SK-N-SH treated with all-trans-retinoic acid at 6 μM for 48 hours (cell line): ENCODE data around the gene TMEM25.

Experiments
- ATAC-seq: fragments of 200-7000 bp; cut with Tn5 transposase; 3 replicates; pipeline ENCODE4 v1.9.1; 2020; ENCODE audit warnings: mild to moderate bottlenecking, moderate library complexity
- ARNTL ChIP-seq: fragments of 450-650 bp; formaldehyde crosslinking; IDR thresholded peaks from 2 replicates; pipeline ENCODE4 v1.5.0; 2020; ENCODE audit warnings: low read depth, mild to moderate bottlenecking, moderate library complexity, borderline replicate concordance
- BACH2 ChIP-seq: fragments of 250-450 bp; sonication (Bioruptor Pico); IDR thresholded peaks from 2 replicates; pipeline ENCODE4 v1.9.0; 2021; ENCODE audit warnings: mild to moderate bottlenecking, borderline replicate concordance
- CSDC2 ChIP-seq: fragments of 250-450 bp; sonication (Bioruptor Pico); IDR thresholded peaks from 2 replicates; pipeline ENCODE4 v1.5.0; 2020; ENCODE audit warnings: mild to moderate bottlenecking, moderate library complexity
- GLIS3 ChIP-seq: fragments of 250-450 bp; sonication (Bioruptor Pico); IDR thresholded peaks from 2 replicates; pipeline ENCODE4 v1.5.0; 2020; ENCODE audit warnings: mild to moderate bottlenecking, moderate library complexity
- ISL1 ChIP-seq: fragments of 250-450 bp; sonication (Bioruptor Pico); IDR thresholded peaks from 2 replicates; pipeline ENCODE4 v2.1.2; 2022; ENCODE audit warnings: mild to moderate bottlenecking, moderate library complexity
- OSR1 ChIP-seq: fragments of 250-450 bp; sonication (Bioruptor Pico); IDR thresholded peaks from 2 replicates; pipeline ENCODE4 v1.8.0; 2022; ENCODE audit warnings: moderate library complexity, mild to moderate bottlenecking, inconsistent platforms
- POU6F1 ChIP-seq: fragments of 250-450 bp; sonication (Bioruptor Pico); IDR thresholded peaks from 2 replicates; pipeline ENCODE4 v1.8.0; 2021; ENCODE audit warnings: low read depth, mild to moderate bottlenecking, moderate library complexity, borderline replicate concordance
- PPARA ChIP-seq: fragments of 250-450 bp; sonication (Bioruptor Pico); IDR thresholded peaks from 2 replicates; pipeline ENCODE4 v1.5.0; 2020; ENCODE audit warnings: mild to moderate bottlenecking, borderline replicate concordance
- RARB ChIP-seq: fragments of 250-450 bp; sonication (Bioruptor Pico); IDR thresholded peaks from 2 replicates; pipeline ENCODE4 v1.8.0; 2021; ENCODE audit warnings: mild to moderate bottlenecking, moderate library complexity
- SNAI2 ChIP-seq: fragments of 250-450 bp; sonication (Bioruptor Pico); IDR thresholded peaks from 2 replicates; pipeline ENCODE4 v1.5.0; 2020; ENCODE audit warnings: mild to moderate bottlenecking, moderate library complexity
- TCF4 ChIP-seq: fragments of 250-450 bp; sonication (Bioruptor Pico); IDR thresholded peaks from 2 replicates; pipeline ENCODE4 v1.8.0; 2021; ENCODE audit warnings: mild to moderate bottlenecking, moderate library complexity, borderline replicate concordance
- TSHZ2 ChIP-seq: fragments of 250-450 bp; sonication (Bioruptor Pico); IDR thresholded peaks from 2 replicates; pipeline ENCODE4 v1.5.0; 2020; ENCODE audit warnings: mild to moderate bottlenecking, moderate library complexity
- ZC3H10 ChIP-seq: fragments of 250-450 bp; sonication (Bioruptor Pico); IDR thresholded peaks from 2 replicates; pipeline ENCODE4 v1.5.1; 2021; ENCODE audit warnings: mild to moderate bottlenecking, moderate library complexity
- ZFP3 ChIP-seq: fragments of 250-450 bp; sonication (Bioruptor Pico); IDR thresholded peaks from 2 replicates; pipeline ENCODE4 v1.5.0; 2020; ENCODE audit warnings: mild to moderate bottlenecking, moderate library complexity
- ZFP30 ChIP-seq: fragments of 450-650 bp; formaldehyde crosslinking; IDR thresholded peaks from 2 replicates; pipeline ENCODE4 v1.5.0; 2022; ENCODE audit warnings: mild to moderate bottlenecking, moderate library complexity
- ZNF565 ChIP-seq: fragments of 450-650 bp; formaldehyde crosslinking; conservative IDR thresholded peaks from 2 replicates; pipeline ENCODE4 v1.5.0; 2020; ENCODE audit warnings: low read depth, mild to moderate bottlenecking, moderate library complexity
- ZNF70 ChIP-seq: fragments of 450-650 bp; formaldehyde crosslinking; IDR thresholded peaks from 2 replicates; pipeline ENCODE4 v1.5.0; 2020; ENCODE audit warnings: mild to moderate bottlenecking, moderate library complexity
- ZNF8 ChIP-seq: fragments of 450-650 bp; formaldehyde crosslinking; IDR thresholded peaks from 2 replicates; pipeline ENCODE4 v1.5.0; 2020; ENCODE audit warnings: mild to moderate bottlenecking, moderate library complexity
- TF ChIP-seq, protein P1 (sequence below): fragments of 250-450 bp; sonication (Bioruptor Pico); IDR thresholded peaks from 2 replicates; pipeline ENCODE4 v1.8.0; 2020; ENCODE audit warnings: mild to moderate bottlenecking, moderate library complexity, borderline replicate concordance
- TF ChIP-seq, protein P2 (sequence below): fragments of 250-450 bp; sonication (Bioruptor Pico); IDR thresholded peaks from 2 replicates; pipeline ENCODE4 v1.5.1; 2020; ENCODE audit warnings: low read depth, mild to moderate bottlenecking, moderate library complexity
- TF ChIP-seq, protein P3 (sequence below): fragments of 250-450 bp; sonication (Bioruptor Pico); IDR thresholded peaks from 2 replicates; pipeline ENCODE4 v1.5.1; 2021; ENCODE audit warnings: mild to moderate bottlenecking, moderate library complexity

The TMEM25 gene

DNA sequence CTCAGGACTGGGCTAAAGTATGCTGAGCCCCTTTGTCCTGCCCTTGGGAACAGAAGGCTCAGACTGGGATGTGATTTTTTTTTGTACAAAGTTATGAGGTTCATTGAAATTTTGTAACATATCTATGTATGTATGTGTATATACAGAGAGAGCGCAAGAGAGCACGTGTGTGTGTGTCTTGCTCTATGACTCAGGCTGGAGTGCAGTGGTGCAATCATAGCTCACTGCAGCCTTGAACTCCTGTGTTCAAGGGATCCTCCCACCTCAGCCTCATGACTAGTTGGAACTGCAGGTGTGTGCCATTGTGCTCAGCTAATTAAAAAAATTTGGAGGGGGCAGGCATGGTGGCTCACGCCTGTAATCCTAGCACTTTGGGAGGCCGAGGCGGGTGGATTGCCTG is 5.7 kb downstream of the TMEM25 start:
- ATAC-seq, result no peak
- TF ChIP-seq RARB (CRISPR knock-in tag) (no peak), TCF4 (CRISPR knock-in tag) (no peak), ZNF8 (CRISPR knock-in tag) (no peak), POU6F1 (CRISPR knock-in tag) (no peak), TSHZ2 (no peak), ARNTL (CRISPR knock-in tag) (no peak), ZFP3 (CRISPR knock-in tag) (no peak), OSR1 (CRISPR knock-in tag) (no peak), ZNF70 (no peak), ZNF565 (no peak), ISL1 (no peak), BACH2 (CRISPR knock-in tag) (no peak), SNAI2 (CRISPR knock-in tag) (no peak), ZC3H10 (CRISPR knock-in tag) (no peak), CSDC2 (no peak)
- TF ChIP-seq, protein P1, sequence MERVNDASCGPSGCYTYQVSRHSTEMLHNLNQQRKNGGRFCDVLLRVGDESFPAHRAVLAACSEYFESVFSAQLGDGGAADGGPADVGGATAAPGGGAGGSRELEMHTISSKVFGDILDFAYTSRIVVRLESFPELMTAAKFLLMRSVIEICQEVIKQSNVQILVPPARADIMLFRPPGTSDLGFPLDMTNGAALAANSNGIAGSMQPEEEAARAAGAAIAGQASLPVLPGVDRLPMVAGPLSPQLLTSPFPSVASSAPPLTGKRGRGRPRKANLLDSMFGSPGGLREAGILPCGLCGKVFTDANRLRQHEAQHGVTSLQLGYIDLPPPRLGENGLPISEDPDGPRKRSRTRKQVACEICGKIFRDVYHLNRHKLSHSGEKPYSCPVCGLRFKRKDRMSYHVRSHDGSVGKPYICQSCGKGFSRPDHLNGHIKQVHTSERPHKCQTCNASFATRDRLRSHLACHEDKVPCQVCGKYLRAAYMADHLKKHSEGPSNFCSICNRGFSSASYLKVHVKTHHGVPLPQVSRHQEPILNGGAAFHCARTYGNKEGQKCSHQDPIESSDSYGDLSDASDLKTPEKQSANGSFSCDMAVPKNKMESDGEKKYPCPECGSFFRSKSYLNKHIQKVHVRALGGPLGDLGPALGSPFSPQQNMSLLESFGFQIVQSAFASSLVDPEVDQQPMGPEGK (CRISPR knock-in tag), result no peak
- TF ChIP-seq, protein P2, sequence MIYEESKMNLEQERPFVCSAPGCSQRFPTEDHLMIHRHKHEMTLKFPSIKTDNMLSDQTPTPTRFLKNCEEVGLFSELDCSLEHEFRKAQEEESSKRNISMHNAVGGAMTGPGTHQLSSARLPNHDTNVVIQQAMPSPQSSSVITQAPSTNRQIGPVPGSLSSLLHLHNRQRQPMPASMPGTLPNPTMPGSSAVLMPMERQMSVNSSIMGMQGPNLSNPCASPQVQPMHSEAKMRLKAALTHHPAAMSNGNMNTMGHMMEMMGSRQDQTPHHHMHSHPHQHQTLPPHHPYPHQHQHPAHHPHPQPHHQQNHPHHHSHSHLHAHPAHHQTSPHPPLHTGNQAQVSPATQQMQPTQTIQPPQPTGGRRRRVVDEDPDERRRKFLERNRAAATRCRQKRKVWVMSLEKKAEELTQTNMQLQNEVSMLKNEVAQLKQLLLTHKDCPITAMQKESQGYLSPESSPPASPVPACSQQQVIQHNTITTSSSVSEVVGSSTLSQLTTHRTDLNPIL (CRISPR knock-in tag), result no peak
- TF ChIP-seq, all 23 proteins: peak for 0

- TF ChIP-seq ISL1 (no peak), PPARA (no peak), GLIS3 (CRISPR knock-in tag) (no peak), TCF4 (CRISPR knock-in tag) (no peak), RARB (CRISPR knock-in tag) (no peak), ZNF565 (no peak), CSDC2 (no peak), TSHZ2 (no peak), ZFP30 (CRISPR knock-in tag) (no peak), ARNTL (CRISPR knock-in tag) (no peak), ZC3H10 (CRISPR knock-in tag) (no peak), ZNF8 (CRISPR knock-in tag) (no peak)
- TF ChIP-seq, protein P1 (CRISPR knock-in tag), result no peak
- TF ChIP-seq, protein P3, sequence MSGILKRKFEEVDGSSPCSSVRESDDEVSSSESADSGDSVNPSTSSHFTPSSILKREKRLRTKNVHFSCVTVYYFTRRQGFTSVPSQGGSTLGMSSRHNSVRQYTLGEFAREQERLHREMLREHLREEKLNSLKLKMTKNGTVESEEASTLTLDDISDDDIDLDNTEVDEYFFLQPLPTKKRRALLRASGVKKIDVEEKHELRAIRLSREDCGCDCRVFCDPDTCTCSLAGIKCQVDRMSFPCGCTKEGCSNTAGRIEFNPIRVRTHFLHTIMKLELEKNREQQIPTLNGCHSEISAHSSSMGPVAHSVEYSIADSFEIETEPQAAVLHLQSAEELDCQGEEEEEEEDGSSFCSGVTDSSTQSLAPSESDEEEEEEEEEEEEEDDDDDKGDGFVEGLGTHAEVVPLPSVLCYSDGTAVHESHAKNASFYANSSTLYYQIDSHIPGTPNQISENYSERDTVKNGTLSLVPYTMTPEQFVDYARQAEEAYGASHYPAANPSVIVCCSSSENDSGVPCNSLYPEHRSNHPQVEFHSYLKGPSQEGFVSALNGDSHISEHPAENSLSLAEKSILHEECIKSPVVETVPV, result no peak
- no peak for ATAC-seq
These were observed 6.5 kb downstream of the TMEM25 start for GRCh38 chr11:118537409-118537980.
